ENCODE data around the gene DAP. TPM values are rescaled to one million over a fixed set of nuclear protein-coding genes. Genes with fewer than 3 reads are reported as not detected.

DAP gene
- polyA plus RNA-seq, 2 of the 4 experiments (the other 2 are of a cell fraction), result 24.2 to 54.9 TPM

DNA sequence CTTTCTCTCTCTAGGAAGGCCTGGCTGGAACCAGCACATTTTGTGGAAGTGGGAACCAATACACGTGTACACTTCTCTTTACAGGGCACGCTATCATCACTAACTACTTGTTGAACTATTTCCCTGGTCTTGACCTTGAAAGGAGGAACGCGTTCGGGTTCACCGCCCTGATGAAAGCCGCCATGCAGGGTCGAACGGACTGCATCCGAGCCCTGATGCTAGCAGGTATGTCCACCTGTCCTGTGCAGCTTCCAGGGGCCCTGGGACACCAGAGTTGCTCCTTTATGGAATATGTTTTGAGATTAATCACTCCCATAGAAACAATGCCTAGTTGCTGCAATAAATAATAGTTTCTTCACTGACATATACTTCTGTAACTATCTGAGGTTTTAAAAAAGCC is 123.1 kb downstream of the DAP start:
- CTCF ChIA-PET, result interaction anchor here (2.4 to 4.9 kb wide), 3 partner anchors 10 to 185 kb away, joined by 6 to 22 read pairs (median 19); no protein-coding TSS in a partner anchor
- Histone ChIP-seq H3K4me1 (no peaks in the 10 kb centered on the region), H3K4me2 (no peak overlapping the region), H3K4me3 (no peak overlapping the region), H3K9me3 (no peaks in the 10 kb centered on the region), H3K27ac (no peak overlapping the region)
- POLR2A ChIA-PET, result no interaction called here
- no peak for TF ChIP-seq MAX (IDR thresholded peaks at IDR 0.05)
- no peak for TF ChIP-seq NPAS2 (CRISPR knock-in tag; IDR thresholded peaks at IDR 0.05; ENCODE audit: borderline replicate concordance)
- no peak for TF ChIP-seq CEBPB (IDR thresholded peaks at IDR 0.05)
- no peak for TF ChIP-seq FOSL2 (IDR thresholded peaks at IDR 0.05)
- no peak for TF ChIP-seq FOSL2 (CRISPR knock-in tag; IDR thresholded peaks at IDR 0.05)
- no peak for TF ChIP-seq KDM5A (IDR thresholded peaks at IDR 0.05)
- no peak for TF ChIP-seq RAD21 (conservative IDR thresholded peaks at IDR 0.05 in 1 of 2, IDR thresholded peaks at IDR 0.05 in 1 of 2)
- no peak for DNase-seq (ENCODE audit: low read depth in 1 of 2, low spot score in 1 of 2)
- FAIRE-seq, result no peak
- WGBS (ENCODE audit: missing lambda C conversion rate), result over 99% methylated on average over 10 of the region's 10 CpGs
- no peak for ATAC-seq

- ChIA-PET CTCF (interaction anchor here (1.4 to 4.9 kb wide), 6 partner anchors 8 to 189 kb away, joined by 4 to 22 read pairs (median 6); no protein-coding TSS in a partner anchor), POLR2A (no interaction called here)
- no peak overlapping the region for H3K4me3 ChIP-seq
- ATAC-seq, result peak in 1 of 2 experiments; percentile 13; a peak in 2 of 6 replicates
- 90% methylated on average over 15 of the region's 15 CpGs for WGBS (ENCODE audit: missing lambda C conversion rate)
- TF ChIP-seq KDM5A (IDR thresholded peaks at IDR 0.05) (no peak), PHF8 (IDR thresholded peaks at IDR 0.05; ENCODE audit: borderline replicate concordance, low read depth) (no peak), ZFP36 (IDR thresholded peaks at IDR 0.05; ENCODE audit: borderline replicate concordance, partially characterized antibody) (no peak), ZNF302 (CRISPR knock-in tag; IDR thresholded peaks at IDR 0.05) (no peak), CEBPB (IDR thresholded peaks at IDR 0.05) (no peak), SMC3 (IDR thresholded peaks at IDR 0.05) (no peak), RAD21 (conservative IDR thresholded peaks at IDR 0.05 in 1 of 2, IDR thresholded peaks at IDR 0.05 in 1 of 2) (no peak), HES2 (IDR thresholded peaks at IDR 0.05) (no peak), CBX8 (IDR thresholded peaks at IDR 0.05) (no peak), ELK1 (IDR thresholded peaks at IDR 0.05; ENCODE audit: low read depth, low read length) (no peak)
- no peak overlapping the region for H3K4me2 ChIP-seq
- H3K27ac ChIP-seq, result no peak overlapping the region
- FAIRE-seq, result no peak
- H3K4me1 ChIP-seq, result peaks cover 5% of the 10 kb centered on the region; the same call in 1 of the 3 replicates
- no peak for DNase-seq (ENCODE audit: low read depth in 1 of 2, low spot score in 1 of 2)
- H3K9me3 ChIP-seq, result no peaks in the 10 kb centered on the region
Observed at GRCh38 chr5:10636363-10637142, 124.5 kb downstream of the DAP start.

DNA sequence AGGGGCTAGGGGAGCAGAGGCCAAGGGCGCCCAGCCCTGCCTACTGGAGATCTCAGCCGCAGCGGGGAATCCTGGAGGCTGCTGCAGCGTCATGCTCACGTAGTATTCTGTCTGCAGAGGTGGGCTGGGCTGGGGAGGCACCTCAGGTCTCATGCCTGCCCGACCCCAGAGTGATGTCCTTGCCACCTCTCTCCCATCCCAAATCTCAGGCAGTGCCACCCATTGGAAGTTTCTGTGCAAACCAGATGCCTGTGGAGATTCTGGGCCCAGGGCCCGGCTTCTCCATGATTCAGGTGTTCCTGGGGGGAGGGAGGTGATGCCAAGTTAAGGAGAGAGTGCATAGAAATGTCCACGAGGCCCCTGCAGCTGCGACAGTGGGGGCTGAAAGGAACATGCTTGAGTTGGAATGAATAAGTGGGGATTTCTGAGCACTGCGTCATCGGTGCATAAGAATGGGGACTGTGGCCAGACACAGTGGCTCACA is 125.1 kb downstream of the DAP start:
- Histone ChIP-seq H3K9me3 (no peaks in the 10 kb centered on the region), H3K27ac (no peak overlapping the region), H3K4me3 (no peak overlapping the region), H3K4me2 (no peak overlapping the region), H3K4me1 (peaks cover 5% of the 10 kb centered on the region; the same call in 1 of the 3 replicates)
- ATAC-seq, result no peak; a peak in 1 of 6 replicates
- no peak for DNase-seq (ENCODE audit: low read depth in 1 of 2, low spot score in 1 of 2)
- POLR2A ChIA-PET, result no interaction called here
- FAIRE-seq, result no peak
- CTCF ChIA-PET, result interaction anchor here (1.4 to 4.9 kb wide), 6 partner anchors 8 to 188 kb away, joined by 3 to 22 read pairs (median 6); no protein-coding TSS in a partner anchor
- 80% methylated on average over 11 of the region's 11 CpGs for WGBS (ENCODE audit: missing lambda C conversion rate)
- TF ChIP-seq EHMT2 (IDR thresholded peaks at IDR 0.05; ENCODE audit: low read depth) (no peak), HOXB13 (CRISPR knock-in tag; IDR thresholded peaks at IDR 0.05; ENCODE audit: low read depth) (no peak), REST (IDR thresholded peaks at IDR 0.05) (no peak), USF2 (IDR thresholded peaks at IDR 0.05) (no peak), GATA3 (IDR thresholded peaks at IDR 0.05; ENCODE audit: borderline replicate concordance) (no peak), HDAC2 (IDR thresholded peaks at IDR 0.05) (no peak), CEBPB (IDR thresholded peaks at IDR 0.05) (no peak), ZFP36 (IDR thresholded peaks at IDR 0.05; ENCODE audit: borderline replicate concordance, partially characterized antibody) (no peak), E2F6 (IDR thresholded peaks at IDR 0.05; ENCODE audit: borderline replicate concordance, low read depth) (no peak), RFX5 (IDR thresholded peaks at IDR 0.05) (no peak), HES2 (IDR thresholded peaks at IDR 0.05) (no peak), CHD2 (IDR thresholded peaks at IDR 0.05; ENCODE audit: low read length, partially characterized antibody) (no peak), FOSL2 (IDR thresholded peaks at IDR 0.05) (no peak), FOSL2 (CRISPR knock-in tag; IDR thresholded peaks at IDR 0.05) (no peak)

Data from A549 (cell line).